ENCODE data around the gene GAS6.

The GAS6 gene

GRCh38 chr13:113802761-113803160, 61.1 kb downstream of the GAS6 start:
- no peak for TF ChIP-seq ELF4 (IDR thresholded peaks at IDR 0.05)
- TF ChIP-seq BHLHE40 (IDR thresholded peaks at IDR 0.05; ENCODE audit: borderline replicate concordance): no peak
- TF ChIP-seq FOXM1 (IDR thresholded peaks at IDR 0.05; ENCODE audit: borderline replicate concordance): no peak
- no peak for TF ChIP-seq NFRKB (IDR thresholded peaks at IDR 0.05)
- TF ChIP-seq L3MBTL2 (conservative IDR thresholded peaks at IDR 0.05): no peak
- TF ChIP-seq, protein P1, sequence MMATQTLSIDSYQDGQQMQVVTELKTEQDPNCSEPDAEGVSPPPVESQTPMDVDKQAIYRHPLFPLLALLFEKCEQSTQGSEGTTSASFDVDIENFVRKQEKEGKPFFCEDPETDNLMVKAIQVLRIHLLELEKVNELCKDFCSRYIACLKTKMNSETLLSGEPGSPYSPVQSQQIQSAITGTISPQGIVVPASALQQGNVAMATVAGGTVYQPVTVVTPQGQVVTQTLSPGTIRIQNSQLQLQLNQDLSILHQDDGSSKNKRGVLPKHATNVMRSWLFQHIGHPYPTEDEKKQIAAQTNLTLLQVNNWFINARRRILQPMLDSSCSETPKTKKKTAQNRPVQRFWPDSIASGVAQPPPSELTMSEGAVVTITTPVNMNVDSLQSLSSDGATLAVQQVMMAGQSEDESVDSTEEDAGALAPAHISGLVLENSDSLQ (IDR thresholded peaks at IDR 0.05): no peak
- no peak for TF ChIP-seq CTBP1 (IDR thresholded peaks at IDR 0.05; ENCODE audit: borderline replicate concordance)
- TF ChIP-seq FOXA1 (IDR thresholded peaks at IDR 0.05): no peak
- TF ChIP-seq SUZ12 (IDR thresholded peaks at IDR 0.05): no peak
- no peak for TF ChIP-seq TARDBP (IDR thresholded peaks at IDR 0.05)
- no peak for TF ChIP-seq ARNT (IDR thresholded peaks at IDR 0.05)
- no peak for TF ChIP-seq SP1 (IDR thresholded peaks at IDR 0.05)
- TF ChIP-seq FOXK2 (IDR thresholded peaks at IDR 0.05): no peak
- no peak for TF ChIP-seq HDGF (IDR thresholded peaks at IDR 0.05; ENCODE audit: borderline replicate concordance)
- TF ChIP-seq LEF1 (IDR thresholded peaks at IDR 0.05; ENCODE audit: borderline replicate concordance): no peak
- DNase-seq (ENCODE audit: extremely low spot score): no peak
- ChIA-PET CTCF (no interaction called here), POLR2A (no interaction called here)

GRCh38 chr13:113802090-113802531, 61.8 kb downstream of the GAS6 start:
- ChIA-PET CTCF (no interaction called here), POLR2A (no interaction called here)
- TF ChIP-seq TARDBP (IDR thresholded peaks at IDR 0.05) (no peak), LEF1 (IDR thresholded peaks at IDR 0.05; ENCODE audit: borderline replicate concordance) (no peak), ZNF384 (IDR thresholded peaks at IDR 0.05) (no peak), CTBP1 (IDR thresholded peaks at IDR 0.05; ENCODE audit: borderline replicate concordance) (no peak), FOXM1 (IDR thresholded peaks at IDR 0.05; ENCODE audit: borderline replicate concordance) (no peak), SP1 (IDR thresholded peaks at IDR 0.05) (no peak), HDGF (IDR thresholded peaks at IDR 0.05; ENCODE audit: borderline replicate concordance) (no peak), NFRKB (IDR thresholded peaks at IDR 0.05) (no peak), BHLHE40 (IDR thresholded peaks at IDR 0.05; ENCODE audit: borderline replicate concordance) (no peak), L3MBTL2 (conservative IDR thresholded peaks at IDR 0.05) (no peak), FOXA1 (IDR thresholded peaks at IDR 0.05) (no peak), SUZ12 (IDR thresholded peaks at IDR 0.05) (no peak)
- TF ChIP-seq, protein P1 (IDR thresholded peaks at IDR 0.05): no peak
- no peak for DNase-seq (ENCODE audit: extremely low spot score)

DNA sequence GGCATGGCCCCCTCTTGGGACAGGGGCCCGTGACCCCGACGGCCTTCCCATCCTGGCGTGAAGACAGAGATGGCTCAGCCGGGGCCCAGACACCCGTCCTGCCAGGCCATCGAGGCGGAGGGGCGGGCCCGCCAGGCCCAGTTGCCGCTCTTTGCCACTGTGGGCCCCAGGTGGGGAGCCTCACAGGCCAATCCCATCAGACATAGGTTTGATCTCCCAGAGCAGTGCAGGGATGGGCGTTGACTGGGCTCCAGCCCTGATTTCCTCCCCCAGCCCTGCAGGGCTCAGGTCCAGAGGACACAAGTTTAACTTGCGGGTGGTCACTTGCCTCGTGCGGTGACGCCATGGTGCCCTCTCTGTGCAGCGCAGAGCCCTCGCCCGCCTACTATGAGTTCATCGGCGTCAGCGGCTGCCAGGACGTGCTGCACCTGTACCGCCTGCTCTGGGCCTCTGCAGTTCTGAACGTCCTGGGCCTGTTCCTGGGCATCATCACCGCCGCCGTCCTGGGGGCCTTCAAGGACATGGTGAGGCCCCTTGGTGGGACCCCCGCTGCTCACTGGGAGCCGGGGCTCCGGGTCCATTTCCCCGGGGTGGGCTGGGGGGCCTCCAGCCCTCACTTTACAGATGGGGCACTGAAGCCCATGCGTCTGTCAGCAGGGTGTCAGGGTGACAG, 62.5 kb downstream of the GAS6 start:
- no peak for DNase-seq (ENCODE audit: extremely low spot score)
- TF ChIP-seq L3MBTL2 (conservative IDR thresholded peaks at IDR 0.05) (no peak), HDGF (IDR thresholded peaks at IDR 0.05; ENCODE audit: borderline replicate concordance) (no peak), FOXM1 (IDR thresholded peaks at IDR 0.05; ENCODE audit: borderline replicate concordance) (no peak), LEF1 (IDR thresholded peaks at IDR 0.05; ENCODE audit: borderline replicate concordance) (no peak), CTBP1 (IDR thresholded peaks at IDR 0.05; ENCODE audit: borderline replicate concordance) (no peak), FOXA1 (IDR thresholded peaks at IDR 0.05) (no peak), TARDBP (IDR thresholded peaks at IDR 0.05) (no peak), ZNF384 (IDR thresholded peaks at IDR 0.05) (no peak), NFRKB (IDR thresholded peaks at IDR 0.05) (no peak), FOXK2 (IDR thresholded peaks at IDR 0.05) (no peak), SUZ12 (IDR thresholded peaks at IDR 0.05) (no peak), SP1 (IDR thresholded peaks at IDR 0.05) (no peak), BHLHE40 (IDR thresholded peaks at IDR 0.05; ENCODE audit: borderline replicate concordance) (no peak), ARNT (IDR thresholded peaks at IDR 0.05) (no peak), ELF4 (IDR thresholded peaks at IDR 0.05) (no peak)
- TF ChIP-seq, protein P1 (IDR thresholded peaks at IDR 0.05): no peak
- CTCF ChIA-PET: no interaction called here
- POLR2A ChIA-PET: no interaction called here

DNA sequence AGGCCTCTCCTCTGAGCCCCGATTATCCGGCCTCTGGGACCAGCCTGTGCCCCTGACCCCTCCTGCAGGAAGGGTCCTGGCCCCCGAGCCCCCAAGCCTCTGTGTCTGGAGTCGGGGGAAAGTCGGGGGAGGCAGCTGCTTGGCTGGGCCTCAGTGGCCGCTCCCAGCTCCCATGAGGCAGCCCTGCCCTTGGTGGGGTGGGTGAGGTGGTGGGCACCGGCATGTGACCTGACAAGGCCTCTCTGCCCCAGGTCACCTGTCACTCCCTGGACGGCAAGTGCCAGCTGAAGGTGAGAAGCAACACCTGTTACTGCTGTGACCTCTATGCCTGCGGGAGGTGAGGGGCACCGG, 63.3 kb downstream of the GAS6 start:
- TF ChIP-seq L3MBTL2 (conservative IDR thresholded peaks at IDR 0.05) (no peak), TARDBP (IDR thresholded peaks at IDR 0.05) (no peak), HDGF (IDR thresholded peaks at IDR 0.05; ENCODE audit: borderline replicate concordance) (no peak), ARNT (IDR thresholded peaks at IDR 0.05) (no peak), SUZ12 (IDR thresholded peaks at IDR 0.05) (no peak), ZNF384 (IDR thresholded peaks at IDR 0.05) (no peak), NFRKB (IDR thresholded peaks at IDR 0.05) (no peak), FOXA1 (IDR thresholded peaks at IDR 0.05) (no peak), CTBP1 (IDR thresholded peaks at IDR 0.05; ENCODE audit: borderline replicate concordance) (no peak), ELF4 (IDR thresholded peaks at IDR 0.05) (no peak), FOXM1 (IDR thresholded peaks at IDR 0.05; ENCODE audit: borderline replicate concordance) (no peak)

GRCh38 chr13:113798200-113798811, 65.6 kb downstream of the GAS6 start:
- ChIA-PET POLR2A (no interaction called here), CTCF (no interaction called here)
- TF ChIP-seq BHLHE40 (IDR thresholded peaks at IDR 0.05; ENCODE audit: borderline replicate concordance): no peak
- no peak for TF ChIP-seq ELF4 (IDR thresholded peaks at IDR 0.05)
- DNase-seq (ENCODE audit: extremely low spot score): no peak

More for the DNA sequence above, 63.3 kb downstream of the GAS6 start:
- no peak for DNase-seq (ENCODE audit: extremely low spot score)
- ChIA-PET POLR2A (no interaction called here), CTCF (no interaction called here)
